ENCODE measurements around the gene RBM33.

The RBM33 gene

DNA sequence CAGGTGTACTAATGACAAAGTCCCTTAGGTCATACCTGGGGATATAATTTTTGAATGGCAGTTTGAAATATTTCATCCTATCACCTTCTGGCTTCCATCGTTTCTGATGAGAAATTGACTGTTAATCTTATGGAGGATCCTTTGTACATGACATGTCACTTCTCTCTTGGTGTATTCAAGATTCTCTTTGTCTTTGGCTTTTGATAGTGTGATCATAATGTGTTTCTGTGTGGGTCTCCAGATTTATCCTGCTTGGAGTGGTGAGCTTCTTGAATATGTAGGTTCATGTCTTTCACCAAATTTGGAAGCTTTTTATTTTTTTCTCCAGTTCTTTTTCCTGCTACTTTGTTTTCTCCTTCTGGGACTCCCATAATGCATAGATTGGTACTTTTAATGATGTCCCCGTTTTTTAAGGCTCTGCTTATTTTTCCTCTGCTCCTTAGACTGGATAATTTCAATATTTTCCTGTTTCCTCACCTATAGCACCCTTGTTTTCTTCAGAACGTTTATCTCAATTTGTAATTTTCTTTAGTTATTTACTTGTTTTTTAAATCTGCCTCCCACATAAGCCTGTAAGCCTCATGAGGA is 4.4 kb downstream of the RBM33 start:
- peaks cover 19% of the 10 kb centered on the region for H3K9me3 ChIP-seq (ENCODE audit: control insufficient read depth, low read length)
- no peaks in the 10 kb centered on the region for H3K27me3 ChIP-seq (replicated peaks; ENCODE audit: control insufficient read depth, insufficient read depth, low read length)
- no peak overlapping the region for H3K4me3 ChIP-seq (ENCODE audit: low read length)
- peaks cover 18% of the 10 kb centered on the region for H3K4me1 ChIP-seq (ENCODE audit: control insufficient read depth, insufficient read depth, low read length)
- H3K36me3 ChIP-seq (ENCODE audit: control insufficient read depth, insufficient read depth, low read length, severe bottlenecking) = peaks cover 25% of the 10 kb centered on the region
- no peak overlapping the region for H3K9ac ChIP-seq (ENCODE audit: low read length)
- no peak for DNase-seq (ENCODE audit: low read depth)

DNA sequence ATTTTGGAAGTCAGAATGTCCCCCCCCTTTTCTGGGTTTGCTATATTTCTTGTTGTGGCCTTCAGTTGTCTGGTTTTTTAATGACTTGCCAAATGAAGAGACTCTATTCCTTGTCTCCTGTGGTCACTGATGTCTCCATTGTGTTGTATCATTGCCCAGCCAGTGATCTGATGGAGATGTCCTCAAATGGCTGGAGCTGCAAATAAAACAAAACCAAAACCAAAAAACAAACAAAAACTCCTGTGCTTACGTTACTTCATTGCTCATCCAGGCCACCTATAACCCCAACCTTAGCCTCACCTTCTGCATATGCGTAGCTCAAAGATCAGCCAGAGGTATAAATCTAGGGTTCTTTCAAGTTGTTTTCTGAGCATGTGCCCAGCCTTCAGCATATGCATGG is 5.1 kb downstream of the RBM33 start:
- Histone ChIP-seq H3K36me3 (ENCODE audit: control insufficient read depth, insufficient read depth, low read length, severe bottlenecking) (peaks cover 25% of the 10 kb centered on the region), H3K4me1 (ENCODE audit: control insufficient read depth, insufficient read depth, low read length) (peaks cover 26% of the 10 kb centered on the region), H3K9ac (ENCODE audit: low read length) (no peak overlapping the region), H3K4me3 (ENCODE audit: low read length) (no peak overlapping the region), H3K9me3 (ENCODE audit: control insufficient read depth, low read length) (peaks cover 19% of the 10 kb centered on the region), H3K27me3 (replicated peaks; ENCODE audit: control insufficient read depth, insufficient read depth, low read length) (no peaks in the 10 kb centered on the region)
- DNase-seq (ENCODE audit: low read depth) = no peak

DNA sequence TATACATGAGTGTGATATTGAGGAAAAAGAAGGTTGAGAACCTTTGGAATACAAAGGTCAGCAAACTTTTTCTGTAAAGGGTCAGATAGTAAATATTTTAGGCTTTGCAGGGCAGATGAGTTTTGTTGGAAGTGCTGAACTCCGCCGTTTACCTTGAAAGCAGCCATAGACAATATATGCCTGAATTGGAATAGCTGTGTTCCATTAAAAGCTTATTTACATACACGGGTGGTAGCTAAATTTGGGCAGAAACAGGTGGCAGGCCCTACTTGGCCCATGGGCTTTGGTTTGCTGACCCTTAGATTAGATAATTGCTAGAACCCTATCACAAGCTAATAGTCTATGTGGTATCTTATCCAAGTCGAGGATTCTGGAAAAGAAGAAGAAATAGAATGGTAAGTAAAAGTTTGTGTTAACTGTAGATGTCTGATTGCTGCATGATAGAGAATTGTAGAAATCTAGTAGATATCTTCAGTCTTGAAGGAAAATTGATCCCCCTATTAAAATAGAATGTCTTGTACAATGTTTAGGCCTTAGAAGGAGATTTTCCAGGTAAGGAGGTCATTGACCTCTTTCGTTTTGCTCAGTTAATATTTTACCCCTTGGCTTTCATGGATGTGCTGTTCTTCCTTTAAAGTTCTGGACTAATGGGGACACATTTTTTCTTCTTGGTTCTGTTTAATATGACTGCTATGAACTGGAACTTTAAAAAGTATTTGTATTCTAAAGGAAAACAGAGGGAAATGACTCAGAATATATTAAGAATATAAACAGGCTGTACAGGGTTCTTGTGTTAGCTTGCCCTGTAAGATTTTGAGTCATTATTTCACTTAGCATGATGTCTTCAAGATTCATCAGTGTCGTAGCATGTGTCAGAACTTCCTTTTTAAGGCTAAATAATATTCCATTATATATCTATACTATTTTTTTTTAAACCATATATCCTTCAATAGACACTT is 8.0 kb downstream of the RBM33 start:
- no peak overlapping the region for H3K4me3 ChIP-seq (ENCODE audit: low read length)
- peaks cover 17% of the 10 kb centered on the region for H3K36me3 ChIP-seq (ENCODE audit: control insufficient read depth, insufficient read depth, low read length, severe bottlenecking)
- H3K9ac ChIP-seq (ENCODE audit: low read length) = no peak overlapping the region
- peaks cover 19% of the 10 kb centered on the region for H3K9me3 ChIP-seq (ENCODE audit: control insufficient read depth, low read length)
- H3K4me1 ChIP-seq (ENCODE audit: control insufficient read depth, insufficient read depth, low read length) = peaks cover 30% of the 10 kb centered on the region
- DNase-seq (ENCODE audit: low read depth) = peak; percentile 10
- H3K27me3 ChIP-seq (replicated peaks; ENCODE audit: control insufficient read depth, insufficient read depth, low read length) = no peaks in the 10 kb centered on the region

DNA sequence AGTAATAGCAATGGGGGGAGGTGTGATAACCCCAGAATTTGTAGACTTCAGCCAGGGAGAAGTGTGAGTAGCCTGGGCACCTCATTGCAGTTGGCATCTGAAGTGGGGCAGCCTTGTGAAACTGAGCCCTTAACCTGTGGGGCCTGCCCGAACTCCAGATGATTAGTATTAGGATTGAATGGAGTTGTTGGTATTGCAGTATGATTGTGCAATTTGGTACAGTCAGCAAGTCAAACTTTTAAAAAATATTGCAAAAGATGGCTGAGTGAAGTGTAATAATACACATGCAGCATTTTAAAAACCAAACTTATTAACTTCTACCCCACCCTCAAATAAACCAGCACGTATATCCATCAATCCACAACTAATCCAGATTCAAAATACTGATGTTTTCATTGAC is 9.3 kb downstream of the RBM33 start:
- H3K36me3 ChIP-seq (ENCODE audit: control insufficient read depth, insufficient read depth, low read length, severe bottlenecking) = peaks cover 10% of the 10 kb centered on the region
- peak overlapping the region; percentile 10 for H3K9ac ChIP-seq (ENCODE audit: low read length)
- no peaks in the 10 kb centered on the region for H3K27me3 ChIP-seq (replicated peaks; ENCODE audit: control insufficient read depth, insufficient read depth, low read length)
- H3K9me3 ChIP-seq (ENCODE audit: control insufficient read depth, low read length) = peaks cover 10% of the 10 kb centered on the region
- DNase-seq (ENCODE audit: low read depth) = peak; percentile 91
- H3K4me1 ChIP-seq (ENCODE audit: control insufficient read depth, insufficient read depth, low read length) = peaks cover 30% of the 10 kb centered on the region
- no peak overlapping the region for H3K4me3 ChIP-seq (ENCODE audit: low read length)

DNA sequence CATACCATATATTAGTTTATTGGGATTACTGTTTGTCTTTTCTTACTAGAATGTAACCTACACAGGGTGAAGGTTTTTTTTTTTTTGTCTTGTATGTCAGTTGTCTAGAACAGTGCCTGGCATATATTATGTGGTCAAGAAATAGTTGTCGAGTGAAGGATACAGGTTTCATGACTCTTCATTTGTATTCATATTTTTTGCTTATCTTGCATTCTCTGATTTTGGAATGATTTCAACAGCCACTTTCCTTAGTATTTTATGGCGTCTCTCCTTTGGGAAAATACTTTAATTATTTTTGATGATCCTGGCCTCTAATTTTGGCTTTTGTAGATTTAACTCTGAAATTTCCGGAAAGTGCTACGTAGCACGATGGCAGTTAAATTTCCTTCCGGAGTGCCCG is 12.4 kb downstream of the RBM33 start:
- no peak overlapping the region for H3K4me3 ChIP-seq (ENCODE audit: low read length)
- no peaks in the 10 kb centered on the region for H3K36me3 ChIP-seq (ENCODE audit: control insufficient read depth, insufficient read depth, low read length, severe bottlenecking)
- H3K9ac ChIP-seq (ENCODE audit: low read length) = no peak overlapping the region
- DNase-seq (ENCODE audit: low read depth) = no peak
- H3K27me3 ChIP-seq (replicated peaks; ENCODE audit: control insufficient read depth, insufficient read depth, low read length) = no peaks in the 10 kb centered on the region
- peaks cover 30% of the 10 kb centered on the region for H3K4me1 ChIP-seq (ENCODE audit: control insufficient read depth, insufficient read depth, low read length)
- H3K9me3 ChIP-seq (ENCODE audit: control insufficient read depth, low read length) = no peaks in the 10 kb centered on the region

DNA sequence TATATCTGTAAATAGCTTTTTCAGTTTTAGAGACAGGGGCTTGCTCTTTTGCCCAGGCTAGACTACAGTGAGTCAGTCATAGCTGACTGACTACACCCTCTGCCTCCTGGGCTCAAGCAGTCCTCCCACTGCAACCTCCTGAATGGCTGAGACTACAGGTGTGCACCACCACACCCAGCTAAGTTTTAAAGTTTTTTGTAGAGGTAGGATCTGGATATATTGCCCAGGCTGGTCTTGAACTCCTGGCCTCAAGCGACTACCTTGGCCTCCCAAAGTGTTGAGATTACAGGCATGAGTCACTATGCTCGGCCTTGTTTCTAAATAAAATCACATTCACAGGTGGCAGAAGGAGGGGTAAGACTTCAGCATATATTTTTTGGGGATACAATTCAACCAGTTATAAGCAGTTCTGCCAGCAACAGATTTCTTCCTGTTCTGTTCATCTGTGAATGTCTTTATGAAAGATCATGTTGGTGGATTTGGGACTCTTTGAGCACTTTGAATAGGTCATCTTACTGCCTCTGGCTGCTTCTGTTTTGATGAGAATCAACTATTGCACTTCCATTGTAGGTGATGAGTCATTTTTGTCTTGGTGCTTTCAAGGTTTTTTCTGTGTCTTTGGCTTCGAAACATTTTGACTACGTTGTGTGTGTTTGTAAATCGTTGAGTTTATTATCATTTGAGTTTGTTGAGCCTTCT is 15.7 kb downstream of the RBM33 start:
- no peak for DNase-seq (ENCODE audit: low read depth)
- Histone ChIP-seq H3K36me3 (ENCODE audit: control insufficient read depth, insufficient read depth, low read length, severe bottlenecking) (no peaks in the 10 kb centered on the region), H3K9me3 (ENCODE audit: control insufficient read depth, low read length) (no peaks in the 10 kb centered on the region), H3K4me3 (ENCODE audit: low read length) (no peak overlapping the region), H3K27me3 (replicated peaks; ENCODE audit: control insufficient read depth, insufficient read depth, low read length) (no peaks in the 10 kb centered on the region), H3K9ac (ENCODE audit: low read length) (no peak overlapping the region), H3K4me1 (ENCODE audit: control insufficient read depth, insufficient read depth, low read length) (peaks cover 12% of the 10 kb centered on the region)

DNA sequence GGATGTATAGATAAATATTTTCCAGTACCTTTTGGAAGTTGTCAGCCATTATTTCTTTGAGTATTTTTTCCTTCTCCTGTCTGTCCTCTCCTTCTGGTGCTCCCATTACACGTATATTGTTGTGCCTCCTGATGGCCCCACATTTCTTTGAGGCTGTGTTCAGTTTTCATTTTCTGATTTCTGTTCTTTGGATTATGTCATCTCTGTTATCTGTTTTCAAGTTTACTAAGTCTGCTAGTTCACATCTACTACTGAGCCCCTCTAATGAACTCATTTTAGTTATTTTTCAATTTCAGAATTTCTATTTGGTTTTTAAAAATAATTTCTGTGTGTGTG is 16.3 kb downstream of the RBM33 start:
- H3K9me3 ChIP-seq (ENCODE audit: control insufficient read depth, low read length) = no peaks in the 10 kb centered on the region
- DNase-seq (ENCODE audit: low read depth) = no peak

DNA sequence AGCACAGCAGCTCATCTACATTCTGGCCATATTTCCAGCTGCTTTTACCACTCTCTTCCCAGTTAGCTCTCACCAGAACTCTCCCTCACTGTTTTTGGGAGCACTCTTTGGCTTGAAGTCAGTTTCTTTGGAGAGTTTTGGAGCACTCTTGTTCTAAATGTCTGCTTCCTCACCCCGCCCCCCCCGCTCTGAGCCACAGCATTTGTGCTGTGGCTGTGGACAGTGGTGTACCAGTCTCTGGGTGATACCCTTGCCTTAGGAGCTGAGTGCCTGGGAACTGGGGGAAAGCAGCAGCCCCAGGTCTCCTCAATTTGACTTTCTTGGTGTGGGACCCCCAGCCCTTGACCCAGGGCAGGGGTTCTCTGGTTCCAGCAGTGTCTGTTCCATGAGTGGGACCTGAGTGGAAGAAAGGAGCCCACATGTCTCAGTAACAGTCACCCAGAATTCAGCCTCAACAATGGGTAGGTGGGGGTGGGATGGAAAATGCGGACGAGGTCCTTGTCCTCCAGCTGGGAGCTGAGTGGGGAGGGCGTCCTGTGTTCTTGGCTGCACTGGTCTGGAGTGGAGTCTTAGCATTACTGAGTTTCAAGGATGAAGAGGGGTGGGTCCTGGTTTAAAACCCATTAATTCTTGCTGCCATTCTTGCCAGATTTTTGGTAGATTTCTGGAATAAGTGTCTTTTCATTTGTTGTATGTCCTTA is 18.0 kb downstream of the RBM33 start:
- DNase-seq (ENCODE audit: low read depth) = no peak
- no peak overlapping the region for H3K4me3 ChIP-seq (ENCODE audit: low read length)

More for the DNA sequence above, 16.3 kb downstream of the RBM33 start:
- Histone ChIP-seq H3K27me3 (replicated peaks; ENCODE audit: control insufficient read depth, insufficient read depth, low read length) (no peaks in the 10 kb centered on the region), H3K9ac (ENCODE audit: low read length) (no peak overlapping the region), H3K4me3 (ENCODE audit: low read length) (no peak overlapping the region), H3K4me1 (ENCODE audit: control insufficient read depth, insufficient read depth, low read length) (peaks cover 12% of the 10 kb centered on the region), H3K36me3 (ENCODE audit: control insufficient read depth, insufficient read depth, low read length, severe bottlenecking) (no peaks in the 10 kb centered on the region)

DNA sequence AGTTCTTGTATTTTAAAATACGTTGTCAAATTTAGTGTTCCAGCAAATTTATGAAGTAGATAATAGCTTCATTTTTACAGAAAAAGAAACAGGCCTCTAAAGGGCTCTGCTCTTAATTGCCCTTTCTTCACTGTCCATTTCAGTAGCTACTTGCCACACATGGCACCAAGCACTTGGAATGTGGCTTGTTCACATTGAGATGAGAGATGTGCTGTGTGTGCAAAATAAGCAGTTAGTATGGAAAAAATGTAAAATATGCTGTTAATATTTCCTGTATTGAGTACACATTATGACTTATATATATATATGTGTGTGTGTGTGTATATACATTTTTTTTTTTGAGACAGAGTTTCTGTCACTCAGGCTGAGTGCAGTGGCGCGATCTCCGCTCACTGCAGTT is 19.5 kb downstream of the RBM33 start:
- no peaks in the 10 kb centered on the region for H3K9me3 ChIP-seq (ENCODE audit: control insufficient read depth, low read length)
- no peak for DNase-seq (ENCODE audit: low read depth)
- no peaks in the 10 kb centered on the region for H3K36me3 ChIP-seq (ENCODE audit: control insufficient read depth, insufficient read depth, low read length, severe bottlenecking)
- no peaks in the 10 kb centered on the region for H3K27me3 ChIP-seq (replicated peaks; ENCODE audit: control insufficient read depth, insufficient read depth, low read length)
- H3K4me1 ChIP-seq (ENCODE audit: control insufficient read depth, insufficient read depth, low read length) = peaks cover 16% of the 10 kb centered on the region
- no peak overlapping the region for H3K9ac ChIP-seq (ENCODE audit: low read length)
- H3K4me3 ChIP-seq (ENCODE audit: low read length) = no peak overlapping the region

More for the DNA sequence above, 18.0 kb downstream of the RBM33 start:
- Histone ChIP-seq H3K4me1 (ENCODE audit: control insufficient read depth, insufficient read depth, low read length) (peaks cover 16% of the 10 kb centered on the region), H3K9ac (ENCODE audit: low read length) (no peak overlapping the region), H3K27me3 (replicated peaks; ENCODE audit: control insufficient read depth, insufficient read depth, low read length) (no peaks in the 10 kb centered on the region), H3K36me3 (ENCODE audit: control insufficient read depth, insufficient read depth, low read length, severe bottlenecking) (no peaks in the 10 kb centered on the region), H3K9me3 (ENCODE audit: control insufficient read depth, low read length) (no peaks in the 10 kb centered on the region)

DNA sequence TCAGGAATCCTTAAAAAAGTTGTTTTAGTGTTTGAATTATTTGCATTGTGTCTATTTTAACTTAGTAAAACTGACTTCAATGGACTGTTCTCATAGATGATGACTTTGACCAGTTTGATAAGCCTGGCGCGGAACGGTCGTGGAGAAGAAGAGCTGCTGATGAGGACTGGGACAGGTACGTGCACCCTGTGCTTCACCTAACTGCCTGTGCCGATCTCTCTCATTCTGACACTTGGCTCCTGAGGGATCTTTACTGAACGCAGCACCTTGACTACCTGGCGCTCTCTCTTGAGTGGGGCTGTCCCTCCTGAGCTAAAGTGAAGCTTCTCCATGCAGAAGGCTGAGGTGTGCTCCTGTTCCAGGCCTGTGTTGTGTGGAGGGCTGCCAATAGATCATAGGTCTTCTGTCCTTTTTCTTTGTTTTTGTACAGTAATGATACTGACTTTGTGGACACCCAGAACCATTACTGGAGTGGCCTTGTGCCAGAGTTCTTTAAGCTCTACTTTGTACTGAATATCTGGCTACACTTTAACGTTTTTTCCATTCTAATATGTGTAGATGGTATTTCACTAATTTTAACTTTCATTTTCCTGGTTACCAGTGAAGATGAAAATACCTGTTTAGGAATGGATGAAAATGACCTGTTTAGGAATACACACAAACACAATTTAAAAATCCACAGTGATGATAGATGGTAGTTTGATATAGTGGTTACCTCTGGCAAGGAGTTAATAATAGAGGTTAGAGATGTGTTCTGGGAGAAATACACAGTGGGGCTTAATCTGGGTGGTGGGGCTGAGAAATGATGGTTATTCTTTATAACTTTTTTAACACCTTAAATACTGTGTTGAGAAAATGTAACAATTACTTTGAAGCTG is 20.9 kb downstream of the RBM33 start:
- H3K36me3 ChIP-seq (ENCODE audit: control insufficient read depth, insufficient read depth, low read length, severe bottlenecking) = no peaks in the 10 kb centered on the region
- H3K9me3 ChIP-seq (ENCODE audit: control insufficient read depth, low read length) = no peaks in the 10 kb centered on the region
- no peak overlapping the region for H3K9ac ChIP-seq (ENCODE audit: low read length)
- no peak for DNase-seq (ENCODE audit: low read depth)
- H3K4me1 ChIP-seq (ENCODE audit: control insufficient read depth, insufficient read depth, low read length) = peaks cover 16% of the 10 kb centered on the region
- H3K27me3 ChIP-seq (replicated peaks; ENCODE audit: control insufficient read depth, insufficient read depth, low read length) = no peaks in the 10 kb centered on the region
- peak overlapping the region; percentile 57 for H3K4me3 ChIP-seq (ENCODE audit: low read length)

All from adipocyte (in vitro differentiated cells).